LNCaP clone FGC (cell line): ENCODE results near the gene VTCN1.

ENCODE experiments used
- DNase-seq: peaks from one replicate; pipeline ENCODE4 v3.0.0-alpha.2; 2011; ENCODE audit warnings: low read depth
- H3K4me3 ChIP-seq: 2 replicates; pipeline ENCODE4 v1.5.1; 2011; ENCODE audit warnings: mild to moderate bottlenecking, low read depth, low read length, control low read depth
- TF ChIP-seq, protein P1 (sequence below): IDR thresholded peaks from 2 replicates; pipeline ENCODE4 v1.5.1; 2012; ENCODE audit warnings: mild to moderate bottlenecking; ENCODE audit not compliant: control insufficient read depth, insufficient read depth; ENCODE audit errors: extremely low read depth

VTCN1 gene

DNA sequence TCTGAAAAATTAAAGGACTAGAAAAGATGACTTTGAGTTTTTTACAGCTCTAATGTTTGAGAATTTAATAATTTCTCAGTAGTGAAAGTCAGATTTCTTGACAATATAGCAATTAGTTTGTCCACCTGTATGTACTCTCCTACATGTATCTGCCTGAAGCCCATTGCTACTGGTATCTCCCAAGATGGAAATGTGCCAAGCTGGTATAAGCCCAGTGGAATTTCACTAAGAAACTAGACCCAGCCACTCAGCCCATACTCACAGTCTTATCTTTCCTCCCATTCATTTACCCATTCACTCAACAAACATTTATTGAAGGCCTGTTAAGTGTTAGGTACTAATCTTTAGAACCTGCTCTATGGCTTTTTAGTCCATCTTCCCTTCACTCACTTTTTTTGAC, 67.6 kb downstream of the VTCN1 start:
- H3K4me3 ChIP-seq, result no peak overlapping the region
- TF ChIP-seq, protein P1, sequence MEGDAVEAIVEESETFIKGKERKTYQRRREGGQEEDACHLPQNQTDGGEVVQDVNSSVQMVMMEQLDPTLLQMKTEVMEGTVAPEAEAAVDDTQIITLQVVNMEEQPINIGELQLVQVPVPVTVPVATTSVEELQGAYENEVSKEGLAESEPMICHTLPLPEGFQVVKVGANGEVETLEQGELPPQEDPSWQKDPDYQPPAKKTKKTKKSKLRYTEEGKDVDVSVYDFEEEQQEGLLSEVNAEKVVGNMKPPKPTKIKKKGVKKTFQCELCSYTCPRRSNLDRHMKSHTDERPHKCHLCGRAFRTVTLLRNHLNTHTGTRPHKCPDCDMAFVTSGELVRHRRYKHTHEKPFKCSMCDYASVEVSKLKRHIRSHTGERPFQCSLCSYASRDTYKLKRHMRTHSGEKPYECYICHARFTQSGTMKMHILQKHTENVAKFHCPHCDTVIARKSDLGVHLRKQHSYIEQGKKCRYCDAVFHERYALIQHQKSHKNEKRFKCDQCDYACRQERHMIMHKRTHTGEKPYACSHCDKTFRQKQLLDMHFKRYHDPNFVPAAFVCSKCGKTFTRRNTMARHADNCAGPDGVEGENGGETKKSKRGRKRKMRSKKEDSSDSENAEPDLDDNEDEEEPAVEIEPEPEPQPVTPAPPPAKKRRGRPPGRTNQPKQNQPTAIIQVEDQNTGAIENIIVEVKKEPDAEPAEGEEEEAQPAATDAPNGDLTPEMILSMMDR, result no peak
- no peak for DNase-seq

DNA sequence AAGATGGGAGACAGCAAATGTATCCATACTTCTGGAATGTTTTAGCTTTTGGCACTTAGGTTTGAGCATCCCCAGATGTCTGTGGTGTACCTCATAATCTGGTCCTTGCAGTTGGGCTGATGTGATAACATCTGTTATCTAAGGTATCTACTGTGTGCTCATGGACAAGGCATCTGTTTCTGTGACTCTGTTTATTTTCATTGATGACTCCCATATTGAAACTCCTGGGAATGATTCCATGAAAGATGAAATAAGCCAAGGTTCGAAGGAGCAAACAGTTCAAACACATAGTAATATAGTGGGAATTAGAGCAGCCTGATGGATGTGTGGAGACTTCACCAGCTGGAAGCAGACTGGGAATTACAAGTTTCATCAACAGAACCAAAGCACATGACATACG, 68.5 kb downstream of the VTCN1 start:
- TF ChIP-seq, protein P1, result no peak
- DNase-seq, result no peak
- H3K4me3 ChIP-seq, result no peak overlapping the region

DNA sequence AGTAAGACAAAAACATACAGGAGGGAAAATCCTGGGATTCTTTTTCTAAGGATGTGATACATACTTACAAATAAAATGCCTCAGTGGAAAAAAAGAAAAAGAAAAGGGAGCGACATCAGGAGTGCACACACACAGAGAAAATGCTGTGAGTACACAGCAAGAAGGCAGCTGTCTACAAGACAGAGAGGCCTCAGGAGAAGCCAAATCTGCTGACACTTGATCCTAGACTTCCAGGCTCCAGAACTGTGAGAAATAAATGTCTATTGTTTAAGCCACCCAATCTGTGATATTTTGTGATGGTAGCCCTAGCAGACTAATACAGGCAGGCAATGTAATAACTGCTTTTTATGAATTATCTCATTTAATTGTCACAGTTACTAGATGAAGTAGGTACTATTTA, 72.2 kb downstream of the VTCN1 start:
- no peak for DNase-seq
- no peak overlapping the region for H3K4me3 ChIP-seq
- TF ChIP-seq, protein P1, result no peak

DNA sequence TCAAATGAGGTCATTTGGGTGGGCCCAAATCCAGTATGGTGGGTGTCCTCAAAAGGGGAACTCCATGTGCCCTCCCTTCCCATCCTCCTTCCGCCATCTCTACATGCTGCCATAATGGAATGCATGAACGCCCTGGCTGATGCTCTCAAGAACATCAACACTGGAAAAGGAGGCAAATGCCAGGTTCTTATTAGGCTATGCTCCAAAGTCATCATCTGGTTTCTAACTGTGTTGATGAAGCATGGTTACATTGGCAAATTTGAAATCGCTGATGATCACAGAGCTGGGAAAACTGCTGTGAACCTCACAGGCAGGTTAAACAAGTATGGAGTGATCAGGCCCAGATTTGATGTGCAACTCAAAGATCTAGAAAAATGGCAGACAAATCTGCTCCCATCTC, 72.6 kb downstream of the VTCN1 start:
- H3K4me3 ChIP-seq, result no peak overlapping the region
- DNase-seq, result no peak
- TF ChIP-seq, protein P1, result no peak

DNA sequence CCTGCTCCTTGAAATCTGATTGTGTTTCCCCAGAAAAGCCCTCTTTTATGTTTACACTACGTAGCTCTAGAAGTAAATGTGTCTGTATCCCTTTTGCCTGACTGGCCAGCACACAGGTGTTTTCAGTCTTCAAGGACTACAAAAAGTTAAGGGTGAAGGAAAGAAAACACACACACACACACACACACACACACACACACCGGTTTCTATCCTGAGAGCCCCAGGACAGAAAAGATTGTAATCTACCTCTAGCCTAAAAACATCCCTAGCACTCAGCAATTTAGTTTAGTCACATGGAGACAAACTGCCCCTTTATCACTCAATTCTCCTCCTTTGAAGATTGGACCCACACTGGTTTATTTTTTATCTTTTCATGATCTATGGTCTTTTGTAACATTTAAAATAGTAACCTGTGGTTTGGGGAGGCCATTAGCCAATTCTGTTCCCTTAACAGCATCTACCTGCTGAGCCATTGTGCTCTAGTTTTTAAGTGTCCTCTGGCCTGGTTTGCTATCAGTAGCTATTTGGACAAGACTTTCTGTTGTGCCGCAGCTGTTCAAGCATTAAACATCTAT, 73.4 kb downstream of the VTCN1 start:
- TF ChIP-seq, protein P1, result no peak
- no peak for DNase-seq
- H3K4me3 ChIP-seq, result no peak overlapping the region

DNA sequence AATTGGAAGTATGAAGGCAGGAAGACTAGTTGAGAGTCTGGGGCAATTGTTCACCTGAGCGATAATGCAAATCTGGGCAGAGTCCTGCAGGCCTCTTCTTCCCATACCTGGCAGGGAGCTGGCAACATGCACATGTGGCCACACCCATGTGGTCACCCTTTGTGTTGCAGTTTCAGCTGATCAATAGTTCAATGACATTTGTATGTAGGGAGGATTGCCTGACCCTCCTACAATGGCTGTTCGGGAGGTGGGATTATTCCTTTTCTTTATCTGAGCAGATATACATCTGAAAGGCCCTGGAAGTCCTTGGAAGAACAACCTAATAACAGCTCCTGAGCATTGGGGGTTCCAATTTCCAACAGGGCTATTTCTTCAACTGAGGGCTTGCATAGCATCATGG, 74.0 kb downstream of the VTCN1 start:
- no peak for DNase-seq
- no peak overlapping the region for H3K4me3 ChIP-seq
- TF ChIP-seq, protein P1, result no peak

DNA sequence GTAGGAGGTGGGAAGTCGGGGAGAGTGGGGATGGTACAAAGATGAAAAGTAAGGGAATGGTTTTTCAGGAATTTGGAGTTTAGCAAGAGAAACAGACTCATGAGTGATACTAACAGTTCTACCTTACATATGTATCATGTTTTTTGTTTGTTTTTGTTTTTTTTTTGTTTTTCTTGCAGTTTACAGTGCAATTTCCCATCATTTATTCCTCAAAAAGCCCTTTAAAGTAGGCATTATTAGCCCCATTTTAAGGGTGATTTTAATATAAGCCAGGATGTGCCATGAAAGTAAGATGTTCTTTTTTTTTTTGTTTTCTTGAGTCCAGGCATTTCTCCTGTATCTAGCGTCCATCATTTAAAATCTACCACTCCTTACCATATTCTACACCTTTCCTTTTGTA, 75.4 kb downstream of the VTCN1 start:
- TF ChIP-seq, protein P1, result no peak
- no peak overlapping the region for H3K4me3 ChIP-seq
- no peak for DNase-seq
